ENCODE data around the gene EPS8L3.

DNA sequence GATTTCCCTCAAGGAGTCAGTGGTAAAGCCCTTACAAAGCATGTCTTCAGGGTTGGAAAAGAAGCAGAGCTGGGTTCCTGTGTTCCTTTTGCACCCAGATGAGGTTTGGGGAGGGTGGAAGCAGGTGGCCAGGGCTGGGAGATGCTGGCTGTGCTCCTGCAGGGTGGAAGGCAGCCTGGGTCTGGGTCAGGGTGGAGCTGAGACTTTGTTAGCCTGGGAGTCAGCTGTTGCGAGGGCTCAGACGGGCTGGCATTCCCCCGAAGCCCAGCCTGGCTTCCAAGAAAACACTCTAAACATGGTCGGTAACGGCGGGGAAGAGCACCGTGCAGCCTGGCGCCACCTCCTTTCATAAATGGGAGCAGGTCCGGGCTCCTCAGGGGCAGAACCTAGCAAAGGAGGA lies 43.7 kb upstream of the EPS8L3 start:
- no peak for TF ChIP-seq EZH2phosphoT487 (conservative IDR thresholded peaks at IDR 0.05; ENCODE audit: low read length)
- TF ChIP-seq, protein P1, sequence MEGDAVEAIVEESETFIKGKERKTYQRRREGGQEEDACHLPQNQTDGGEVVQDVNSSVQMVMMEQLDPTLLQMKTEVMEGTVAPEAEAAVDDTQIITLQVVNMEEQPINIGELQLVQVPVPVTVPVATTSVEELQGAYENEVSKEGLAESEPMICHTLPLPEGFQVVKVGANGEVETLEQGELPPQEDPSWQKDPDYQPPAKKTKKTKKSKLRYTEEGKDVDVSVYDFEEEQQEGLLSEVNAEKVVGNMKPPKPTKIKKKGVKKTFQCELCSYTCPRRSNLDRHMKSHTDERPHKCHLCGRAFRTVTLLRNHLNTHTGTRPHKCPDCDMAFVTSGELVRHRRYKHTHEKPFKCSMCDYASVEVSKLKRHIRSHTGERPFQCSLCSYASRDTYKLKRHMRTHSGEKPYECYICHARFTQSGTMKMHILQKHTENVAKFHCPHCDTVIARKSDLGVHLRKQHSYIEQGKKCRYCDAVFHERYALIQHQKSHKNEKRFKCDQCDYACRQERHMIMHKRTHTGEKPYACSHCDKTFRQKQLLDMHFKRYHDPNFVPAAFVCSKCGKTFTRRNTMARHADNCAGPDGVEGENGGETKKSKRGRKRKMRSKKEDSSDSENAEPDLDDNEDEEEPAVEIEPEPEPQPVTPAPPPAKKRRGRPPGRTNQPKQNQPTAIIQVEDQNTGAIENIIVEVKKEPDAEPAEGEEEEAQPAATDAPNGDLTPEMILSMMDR (IDR thresholded peaks at IDR 0.05; ENCODE audit: insufficient read depth, low read length, poor library complexity, severe bottlenecking), result no peak

All from SU-DHL-6 (cell line).